Measurements from ENCODE around the gene SCAPER. TPM values are rescaled to one million over a fixed set of nuclear protein-coding genes. Genes with fewer than 3 reads are reported as not detected.

SCAPER gene
- total RNA-seq, 1 experiment from 2014 or later = 21.5 TPM

DNA sequence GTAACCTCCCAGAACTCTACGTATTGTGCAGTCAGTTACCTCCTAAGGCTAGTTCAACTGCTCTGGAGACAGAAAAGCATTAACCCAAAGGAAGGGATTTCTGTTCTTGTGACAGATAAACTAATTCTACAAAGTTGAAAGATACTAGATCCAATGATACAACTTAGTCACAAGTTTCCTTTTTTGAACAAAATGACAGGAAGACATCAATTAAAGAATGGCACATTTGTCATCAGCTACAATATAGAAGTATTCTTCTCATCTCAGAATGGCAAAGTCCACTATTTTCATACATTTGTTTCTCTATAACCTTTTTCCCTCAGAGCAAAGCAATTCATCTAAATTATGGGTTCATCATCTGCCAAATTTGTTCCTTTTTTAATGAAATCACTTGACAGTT lies 524.9 kb downstream of the SCAPER start:
- CTCF ChIA-PET = no interaction called here
- TF ChIP-seq, protein P1, sequence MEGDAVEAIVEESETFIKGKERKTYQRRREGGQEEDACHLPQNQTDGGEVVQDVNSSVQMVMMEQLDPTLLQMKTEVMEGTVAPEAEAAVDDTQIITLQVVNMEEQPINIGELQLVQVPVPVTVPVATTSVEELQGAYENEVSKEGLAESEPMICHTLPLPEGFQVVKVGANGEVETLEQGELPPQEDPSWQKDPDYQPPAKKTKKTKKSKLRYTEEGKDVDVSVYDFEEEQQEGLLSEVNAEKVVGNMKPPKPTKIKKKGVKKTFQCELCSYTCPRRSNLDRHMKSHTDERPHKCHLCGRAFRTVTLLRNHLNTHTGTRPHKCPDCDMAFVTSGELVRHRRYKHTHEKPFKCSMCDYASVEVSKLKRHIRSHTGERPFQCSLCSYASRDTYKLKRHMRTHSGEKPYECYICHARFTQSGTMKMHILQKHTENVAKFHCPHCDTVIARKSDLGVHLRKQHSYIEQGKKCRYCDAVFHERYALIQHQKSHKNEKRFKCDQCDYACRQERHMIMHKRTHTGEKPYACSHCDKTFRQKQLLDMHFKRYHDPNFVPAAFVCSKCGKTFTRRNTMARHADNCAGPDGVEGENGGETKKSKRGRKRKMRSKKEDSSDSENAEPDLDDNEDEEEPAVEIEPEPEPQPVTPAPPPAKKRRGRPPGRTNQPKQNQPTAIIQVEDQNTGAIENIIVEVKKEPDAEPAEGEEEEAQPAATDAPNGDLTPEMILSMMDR (conservative IDR thresholded peaks at IDR 0.05; ENCODE audit: low read depth, low read length) = no peak
- TF ChIP-seq EZH2 (IDR thresholded peaks at IDR 0.05; ENCODE audit: borderline replicate concordance, low read depth, low read length, poor library complexity, severe bottlenecking) = no peak
- Histone ChIP-seq H3K4me1 (ENCODE audit: insufficient read depth, low read length, poor library complexity, severe bottlenecking) (peaks cover 9% of the 10 kb centered on the region), H3K9me3 (ENCODE audit: low read depth, low read length, poor library complexity, severe bottlenecking) (no peaks in the 10 kb centered on the region), H3K27ac (ENCODE audit: low read depth, low read length, poor library complexity, severe bottlenecking) (no peak overlapping the region), H3K36me3 (ENCODE audit: insufficient read depth, low read length, poor library complexity, severe bottlenecking) (no peaks in the 10 kb centered on the region), H3K4me3 (ENCODE audit: low read depth, low read length, poor library complexity, severe bottlenecking) (no peak overlapping the region), H3K27me3 (replicated peaks; ENCODE audit: insufficient read depth, low read depth, low read length, poor library complexity) (no peaks in the 10 kb centered on the region)
- no TSS peak for BruUV-seq (replicated peaks)
- POLR2A ChIA-PET (ENCODE audit: low non-redundant PET) = no interaction called here
- intact Hi-C loops (cut with micrococcal nuclease; ENCODE audit: unreplicated experiment) = no loop called here
- peak; percentile 79 for DNase-seq (ENCODE audit: low spot score)

DNA sequence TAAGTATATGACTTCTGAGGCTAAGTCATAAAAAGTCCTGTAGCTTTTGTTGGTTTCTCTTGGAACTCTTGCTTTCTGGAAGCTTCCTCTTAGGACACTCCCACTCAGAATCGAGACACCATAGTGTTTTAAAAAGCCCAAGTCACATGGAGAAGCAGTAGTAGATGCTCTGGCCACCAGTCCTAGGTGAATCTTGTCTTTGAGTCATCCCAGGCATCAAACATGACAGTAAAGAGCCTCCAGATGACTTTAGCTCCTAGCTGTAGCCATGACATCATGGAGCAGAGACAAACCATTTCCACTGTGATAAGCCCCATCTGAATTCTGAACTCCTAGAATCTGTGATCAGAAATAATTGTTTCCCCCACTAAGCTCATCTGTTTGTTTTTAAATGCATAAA lies 526.4 kb downstream of the SCAPER start:
- no TSS peak for BruUV-seq (replicated peaks)
- POLR2A ChIA-PET (ENCODE audit: low non-redundant PET) = no interaction called here
- CTCF ChIA-PET = no interaction called here
- Histone ChIP-seq H3K27ac (ENCODE audit: low read depth, low read length, poor library complexity, severe bottlenecking) (no peak overlapping the region), H3K4me3 (ENCODE audit: low read depth, low read length, poor library complexity, severe bottlenecking) (no peak overlapping the region), H3K36me3 (ENCODE audit: insufficient read depth, low read length, poor library complexity, severe bottlenecking) (no peaks in the 10 kb centered on the region), H3K9me3 (ENCODE audit: low read depth, low read length, poor library complexity, severe bottlenecking) (no peaks in the 10 kb centered on the region), H3K27me3 (replicated peaks; ENCODE audit: insufficient read depth, low read depth, low read length, poor library complexity) (no peaks in the 10 kb centered on the region), H3K4me1 (ENCODE audit: insufficient read depth, low read length, poor library complexity, severe bottlenecking) (peaks cover 9% of the 10 kb centered on the region)
- TF ChIP-seq, protein P1 (conservative IDR thresholded peaks at IDR 0.05; ENCODE audit: low read depth, low read length) = no peak
- no peak for TF ChIP-seq EZH2 (IDR thresholded peaks at IDR 0.05; ENCODE audit: borderline replicate concordance, low read depth, low read length, poor library complexity, severe bottlenecking)
- DNase-seq (ENCODE audit: low spot score) = no peak
- intact Hi-C loops (cut with micrococcal nuclease; ENCODE audit: unreplicated experiment) = no loop called here

DNA sequence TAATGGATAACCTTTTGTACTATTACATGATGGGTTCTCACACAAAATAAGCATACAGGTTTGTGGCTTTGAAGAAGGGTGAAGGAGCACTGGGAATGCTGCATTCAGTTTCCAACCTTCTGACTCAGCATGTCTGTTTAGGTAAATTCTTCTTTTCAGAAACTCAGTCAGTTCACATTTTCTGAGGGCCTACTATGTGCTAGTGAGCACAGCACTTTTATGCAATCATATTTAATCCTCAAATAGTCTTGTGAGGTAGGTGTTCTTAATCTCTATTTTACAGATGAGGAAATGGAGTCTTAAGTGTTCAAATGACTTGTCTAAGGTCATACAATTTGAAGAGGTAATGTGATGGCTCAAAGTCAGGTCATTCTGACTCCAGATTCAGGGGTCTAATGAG lies 527.4 kb downstream of the SCAPER start:
- intact Hi-C loops (cut with micrococcal nuclease; ENCODE audit: unreplicated experiment) = no loop called here
- POLR2A ChIA-PET (ENCODE audit: low non-redundant PET) = interaction anchor here (0.7 kb wide), 1 partner anchor 31 kb away, joined by 3 read pairs; no protein-coding TSS in a partner anchor
- Histone ChIP-seq H3K9me3 (ENCODE audit: low read depth, low read length, poor library complexity, severe bottlenecking) (no peaks in the 10 kb centered on the region), H3K4me3 (ENCODE audit: low read depth, low read length, poor library complexity, severe bottlenecking) (no peak overlapping the region), H3K4me1 (ENCODE audit: insufficient read depth, low read length, poor library complexity, severe bottlenecking) (peaks cover 9% of the 10 kb centered on the region), H3K27me3 (replicated peaks; ENCODE audit: insufficient read depth, low read depth, low read length, poor library complexity) (no peaks in the 10 kb centered on the region), H3K27ac (ENCODE audit: low read depth, low read length, poor library complexity, severe bottlenecking) (no peak overlapping the region), H3K36me3 (ENCODE audit: insufficient read depth, low read length, poor library complexity, severe bottlenecking) (no peaks in the 10 kb centered on the region)
- BruUV-seq (replicated peaks) = no TSS peak
- TF ChIP-seq, protein P1 (conservative IDR thresholded peaks at IDR 0.05; ENCODE audit: low read depth, low read length) = no peak
- no peak for TF ChIP-seq EZH2 (IDR thresholded peaks at IDR 0.05; ENCODE audit: borderline replicate concordance, low read depth, low read length, poor library complexity, severe bottlenecking)
- CTCF ChIA-PET = no interaction called here
- DNase-seq (ENCODE audit: low spot score) = no peak
